NT2/D1 (cell line): Measurements from ENCODE around the gene LIG1.

ENCODE experiments used
- YY1 ChIP-seq: IDR thresholded peaks from 2 replicates; pipeline ENCODE4 v1.6.1; 2011; ENCODE audit not compliant: insufficient read length, insufficient read depth
- ZNF274 ChIP-seq: IDR thresholded peaks from 2 replicates; pipeline ENCODE4 v1.6.1; 2011; ENCODE audit warnings: mild to moderate bottlenecking, low read depth, low read length

GRCh38 chr19:48123907-48124651 is 46.1 kb downstream of the LIG1 start:
- TF ChIP-seq ZNF274 (no peak), YY1 (no peak)
